T-helper 1 cell (primary cell): ENCODE measurements around the gene NCOA3.

Source experiments
- DNase-seq, 5 donors: peaks; one replicate each; pipeline ENCODE4 v3.0.0-alpha.2; 2012 to 2020

Gene NCOA3

GRCh38 chr20:47642624-47643023 is 140.9 kb downstream of the NCOA3 start:
- DNase-seq: no peak

GRCh38 chr20:47645632-47646031 is 143.9 kb downstream of the NCOA3 start:
- no peak for DNase-seq

- DNase-seq: no peak
Observed at GRCh38 chr20:47647994-47648393, 146.3 kb downstream of the NCOA3 start.

GRCh38 chr20:47648943-47649342 is 147.3 kb downstream of the NCOA3 start:
- no peak for DNase-seq

- DNase-seq: no peak
Observed at GRCh38 chr20:47652301-47652700, 150.6 kb downstream of the NCOA3 start.

- no peak for DNase-seq
Observed at GRCh38 chr20:47652794-47653193, 151.1 kb downstream of the NCOA3 start.

- no peak for DNase-seq
Observed at GRCh38 chr20:47653869-47654268, 152.2 kb downstream of the NCOA3 start.

- no peak for DNase-seq
Observed at GRCh38 chr20:47654370-47654769, 152.7 kb downstream of the NCOA3 start.

GRCh38 chr20:47655635-47656034 is 153.9 kb downstream of the NCOA3 start:
- DNase-seq: no peak

GRCh38 chr20:47656318-47656717 is 154.6 kb downstream of the NCOA3 start:
- no peak for DNase-seq

GRCh38 chr20:47659904-47660601 is 158.4 kb downstream of the NCOA3 start:
- DNase-seq: no peak

- DNase-seq: no peak
Observed at GRCh38 chr20:47660602-47660905, 158.9 kb downstream of the NCOA3 start.

GRCh38 chr20:47660983-47661700 is 159.5 kb downstream of the NCOA3 start:
- DNase-seq: no peak

GRCh38 chr20:47661714-47662113 is 160.0 kb downstream of the NCOA3 start:
- DNase-seq: no peak

GRCh38 chr20:47662483-47663353 is 161.0 kb downstream of the NCOA3 start:
- no peak for DNase-seq

- DNase-seq: peak; percentile 36 to 70 (median 54)
Observed at GRCh38 chr20:47663354-47664067, 161.8 kb downstream of the NCOA3 start.

- DNase-seq: no peak
Observed at GRCh38 chr20:47664068-47664437, 162.4 kb downstream of the NCOA3 start.

GRCh38 chr20:47664744-47665143 is 163.1 kb downstream of the NCOA3 start:
- DNase-seq: no peak

- DNase-seq: no peak
Observed at GRCh38 chr20:47665221-47665991, 163.7 kb downstream of the NCOA3 start.

GRCh38 chr20:47666304-47666703 is 164.6 kb downstream of the NCOA3 start:
- no peak for DNase-seq

- no peak for DNase-seq
Observed at GRCh38 chr20:47667086-47667485, 165.4 kb downstream of the NCOA3 start.
